HepG2 (cell line): ENCODE data around the gene LUC7L. TPM values are rescaled to one million over a fixed set of nuclear protein-coding genes. Genes with fewer than 3 reads are reported as not detected.

Source experiments
- ATAC-seq: fragments of 200-7000 bp; cut with Tn5 transposase; 3 replicates; pipeline ENCODE4 v1.9.1; 2020; ENCODE audit warnings: mild to moderate bottlenecking, moderate library complexity
- BruUV-seq: library from RNA; stranded (reverse); fragments of 400-500 nt; replicated peaks from 2 replicates; lab custom pipeline; 2021; lab: Mats Ljungman, UMichigan
- CTCF ChIA-PET: fragments of 300-600 bp; formaldehyde crosslinking; extraction: SDS; loops from one replicate; lab custom pipeline; 2021; ENCODE audit warnings: low total read pairs, inconsistent platforms, low intra/inter-chr PET ratio; lab: Yijun Ruan, JAX
- POLR2A ChIA-PET: fragments of 350-600 bp; sonication (Branson Sonifier 250); formaldehyde crosslinking; loops from one replicate; lab custom pipeline; 2020; ENCODE audit warnings: antibody characterized with exemption, inconsistent platforms; lab: Yijun Ruan, JAX
- DNase-seq: peaks from one replicate; pipeline ENCODE4 v3.0.0-alpha.2; 2015; ENCODE audit warnings: low spot score
- FAIRE-seq: peaks from 3 replicates; lab custom pipeline; 2011; peaks lifted over from hg19 to GRCh38; lab: Jason Lieb, UNC
- H2AFZ ChIP-seq: one replicate; pipeline ENCODE4 v1.6.1; 2011; ENCODE audit warnings: low read length, inconsistent platforms
- H3K27ac ChIP-seq: fragments of 300-600 bp; 3 replicates; pipeline ENCODE4 v1.8.0; 2011; ENCODE audit warnings: mixed run types, mild to moderate bottlenecking, mixed read lengths, low read length, inconsistent platforms; ENCODE audit not compliant: insufficient read depth; ENCODE audit errors: extremely low read length
- H3K27me3 ChIP-seq, 2 experiments: fragments of 200-600 bp in 1 of 2; 2 replicates in 1 of 2; 3 replicates in 1 of 2; pipeline versions ENCODE4 v1.6.0 to v1.8.0; 2011; ENCODE audit warnings: low read length in 2 of 2, mild to moderate bottlenecking in 2 of 2, moderate library complexity in 2 of 2, inconsistent platforms in 1 of 2; ENCODE audit not compliant: insufficient read depth in 2 of 2, control insufficient read depth in 1 of 2
- H3K36me3 ChIP-seq, 2 experiments: fragments of 200-600 bp in 1 of 2; replicated peaks in 1 of 2; 2 replicates in 1 of 2; 3 replicates in 1 of 2; pipeline versions ENCODE4 v1.5.1 to v1.8.0; 2011; ENCODE audit warnings: low read length in 2 of 2, inconsistent platforms in 1 of 2; ENCODE audit not compliant: insufficient read depth in 2 of 2, control insufficient read depth in 1 of 2
- H3K4me1 ChIP-seq: 2 replicates; pipeline ENCODE4 v1.5.1; 2012; ENCODE audit warnings: low read length, inconsistent platforms; ENCODE audit not compliant: insufficient read depth
- H3K4me2 ChIP-seq: 2 replicates; pipeline ENCODE4 v1.6.0; 2011; ENCODE audit warnings: low read depth, low read length, inconsistent platforms
- H3K4me3 ChIP-seq, 3 experiments: fragments of 200-600 bp in 1 of 3; sonication (generic), shearing (Covaris generic) in 1 of 3; replicated peaks in 1 of 3; 2 replicates each; pipeline ENCODE4 v1.5.1; 2011 to 2016; ENCODE audit warnings: low read length in 3 of 3, inconsistent platforms in 2 of 3, low read depth in 2 of 3, mild to moderate bottlenecking in 2 of 3, control low read depth in 1 of 3, mixed read lengths in 1 of 3; ENCODE audit not compliant: insufficient read depth in 1 of 3
- H3K79me2 ChIP-seq: one replicate; pipeline ENCODE4 v1.6.1; 2011; ENCODE audit warnings: low read length, inconsistent platforms; ENCODE audit not compliant: insufficient read depth
- H3K9ac ChIP-seq: 2 replicates; pipeline ENCODE4 v1.6.0; 2011; ENCODE audit warnings: mild to moderate bottlenecking, low read depth, low read length, inconsistent platforms; ENCODE audit not compliant: insufficient read depth
- H3K9me3 ChIP-seq: 2 replicates; pipeline ENCODE4 v1.5.1; 2012; ENCODE audit warnings: mild to moderate bottlenecking, low read length
- H4K20me1 ChIP-seq: 2 replicates; pipeline ENCODE4 v1.6.0; 2011; ENCODE audit warnings: inconsistent platforms, mild to moderate bottlenecking, low read length, moderate library complexity; ENCODE audit not compliant: insufficient read depth
- IRF2 ChIP-seq: IDR thresholded peaks from 2 replicates; pipeline ENCODE4 v1.6.1; 2018; ENCODE audit warnings: missing genetic modification reagents, missing compliant biosample characterization
- MXI1 ChIP-seq: IDR thresholded peaks from 3 replicates; pipeline ENCODE4 v1.6.1; 2012; ENCODE audit warnings: low read depth, low read length, inconsistent platforms, borderline replicate concordance
- NFE2 ChIP-seq: sonication (generic); formaldehyde crosslinking; IDR thresholded peaks from 2 replicates; pipeline ENCODE4 v1.4.0; 2020; ENCODE audit warnings: missing genetic modification reagents
- TGIF2 ChIP-seq: IDR thresholded peaks from 2 replicates; pipeline ENCODE4 v1.6.1; 2016; ENCODE audit warnings: control low read depth, missing compliant biosample characterization
- ZNF615 ChIP-seq: sonication (generic); formaldehyde crosslinking; IDR thresholded peaks from 2 replicates; pipeline ENCODE4 v1.5.0; 2020; ENCODE audit warnings: mild to moderate bottlenecking, missing genetic modification reagents, borderline replicate concordance
- ZNF761 ChIP-seq: sonication (generic); formaldehyde crosslinking; conservative IDR thresholded peaks from 2 replicates; pipeline ENCODE4 v1.4.0; 2020; ENCODE audit warnings: mild to moderate bottlenecking, missing genetic modification reagents
- WGBS: methylation state at CpG from one replicate; pipeline ENCODE4 v1.1.6; 2017; ENCODE audit warnings: low lambda C conversion rate; 5-methylcytosine and 5-hydroxymethylcytosine counted together
- in situ Hi-C: cut with HindIII; loops from 2 replicates; pipeline ENCODE4 v1.10.0; 2017; ENCODE audit warnings: low pct_unique_long_range_greater_than_20kb; ENCODE audit not compliant: extremely low pct_ligation_motif_present
- intact Hi-C: fragments of 100-400 bp; cut with micrococcal nuclease; formaldehyde crosslinking; loops from one replicate; pipeline ENCODE4 v1.10.0; 2022; ENCODE audit not compliant: unreplicated experiment
- polyA plus RNA-seq, 8 experiments: library from polyadenylated mRNA; depleted of rRNA in 3 of 8; stranded (reverse) in 7 of 8; unstranded in 1 of 8; fragments of >200 nt; fragmentation: Illumina TruSeq in 4 of 8; extraction: Trizol in 4 of 8; gene quantifications; 2 replicates each; pipeline versions ENCODE4 v1.2.1 to v1.2.3, GENCODE V29; 2011 to 2016; ENCODE audit warnings: low read depth in 4 of 8, missing spikeins in 1 of 8, mixed read lengths in 1 of 8; ENCODE audit not compliant: insufficient read depth in 1 of 8
- total RNA-seq, 5 experiments: library from RNA; depleted of rRNA; stranded (reverse); fragments of >200 nt; fragmentation: Illumina TruSeq; extraction: Trizol; gene quantifications; 2 replicates each; pipeline ENCODE4 v1.2.3, GENCODE V29; 2016; ENCODE audit warnings: low read depth in 1 of 5
- TF ChIP-seq, protein P1 (sequence below): conservative IDR thresholded peaks from 2 replicates; pipeline ENCODE4 v1.6.1; 2018; ENCODE audit warnings: missing genetic modification reagents
- TF ChIP-seq, protein P2 (sequence below): sonication (generic); formaldehyde crosslinking; IDR thresholded peaks from 2 replicates; pipeline ENCODE4 v1.8.0; 2022; ENCODE audit warnings: missing genetic modification reagents, mild to moderate bottlenecking, inconsistent platforms, borderline replicate concordance
- TF ChIP-seq, protein P3 (sequence below): sonication (generic); formaldehyde crosslinking; IDR thresholded peaks from 2 replicates; pipeline ENCODE4 v1.4.0; 2020; ENCODE audit warnings: mild to moderate bottlenecking, missing genetic modification reagents
- TF ChIP-seq, protein P4 (sequence below): sonication (generic); formaldehyde crosslinking; IDR thresholded peaks from 2 replicates; pipeline ENCODE4 v1.5.0; 2020; ENCODE audit warnings: missing genetic modification reagents, mild to moderate bottlenecking, borderline replicate concordance
- TF ChIP-seq, protein P5 (sequence below), 2 experiments: sonication (generic) in 1 of 2; formaldehyde crosslinking in 1 of 2; IDR thresholded peaks; 2 replicates each; pipeline versions ENCODE4 v1.4.0 to v1.6.1; 2016 to 2020; ENCODE audit warnings: borderline replicate concordance in 1 of 2, low read depth in 1 of 2, mild to moderate bottlenecking in 1 of 2, missing genetic modification reagents in 1 of 2

LUC7L gene
- total and polyA plus RNA-seq, 2 of the 13 experiments (the other 11 are each of a cell fraction or from before 2014, with no cell fraction given), result 48.7 to 56.9 TPM

DNA sequence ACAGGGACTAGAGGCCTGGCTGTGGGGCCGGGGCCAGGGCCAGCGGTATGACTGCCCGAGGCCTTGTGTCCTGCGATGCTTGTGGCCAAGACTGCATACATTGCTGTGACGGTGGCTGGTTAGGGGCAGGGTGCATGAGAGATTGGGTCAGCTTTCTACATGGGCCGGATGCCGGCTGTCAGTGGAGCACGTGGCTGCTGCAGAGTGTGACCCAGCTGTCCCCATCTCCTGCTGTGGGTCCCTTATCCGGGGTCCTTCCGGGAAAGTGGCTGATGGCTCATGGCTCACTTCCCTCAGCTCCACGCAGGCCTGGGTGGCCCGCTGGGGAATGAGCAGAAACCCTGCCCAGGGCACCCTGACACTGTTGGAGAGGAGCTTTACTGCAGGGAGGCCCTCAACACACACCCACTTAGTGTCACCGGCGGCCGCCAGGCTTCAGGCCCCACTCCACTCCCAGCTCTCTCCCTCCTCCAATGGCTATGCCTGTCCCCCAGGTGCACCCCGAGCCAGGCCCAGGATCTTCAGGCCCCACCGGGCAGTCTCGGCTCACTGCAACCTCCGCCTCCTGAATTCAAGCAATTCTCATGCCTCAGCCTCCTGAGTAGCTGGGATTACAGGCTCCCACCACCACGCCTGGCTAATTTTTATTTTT, 47.3 kb upstream of the LUC7L start (continued):
- TF ChIP-seq ZNF761 (CRISPR knock-in tag) (no peak), MXI1 (peak; percentile 61; the same call in 1 of the 3 replicates), IRF2 (CRISPR knock-in tag) (no peak), NFE2 (CRISPR knock-in tag) (no peak), TGIF2 (CRISPR knock-in tag) (peak; percentile 47; the same call in 1 of the 2 replicates)
- TF ChIP-seq, protein P1, sequence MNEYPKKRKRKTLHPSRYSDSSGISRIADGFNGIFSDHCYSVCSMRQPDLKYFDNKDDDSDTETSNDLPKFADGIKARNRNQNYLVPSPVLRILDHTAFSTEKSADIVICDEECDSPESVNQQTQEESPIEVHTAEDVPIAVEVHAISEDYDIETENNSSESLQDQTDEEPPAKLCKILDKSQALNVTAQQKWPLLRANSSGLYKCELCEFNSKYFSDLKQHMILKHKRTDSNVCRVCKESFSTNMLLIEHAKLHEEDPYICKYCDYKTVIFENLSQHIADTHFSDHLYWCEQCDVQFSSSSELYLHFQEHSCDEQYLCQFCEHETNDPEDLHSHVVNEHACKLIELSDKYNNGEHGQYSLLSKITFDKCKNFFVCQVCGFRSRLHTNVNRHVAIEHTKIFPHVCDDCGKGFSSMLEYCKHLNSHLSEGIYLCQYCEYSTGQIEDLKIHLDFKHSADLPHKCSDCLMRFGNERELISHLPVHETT (CRISPR knock-in tag), result no peak
- TF ChIP-seq, protein P2, sequence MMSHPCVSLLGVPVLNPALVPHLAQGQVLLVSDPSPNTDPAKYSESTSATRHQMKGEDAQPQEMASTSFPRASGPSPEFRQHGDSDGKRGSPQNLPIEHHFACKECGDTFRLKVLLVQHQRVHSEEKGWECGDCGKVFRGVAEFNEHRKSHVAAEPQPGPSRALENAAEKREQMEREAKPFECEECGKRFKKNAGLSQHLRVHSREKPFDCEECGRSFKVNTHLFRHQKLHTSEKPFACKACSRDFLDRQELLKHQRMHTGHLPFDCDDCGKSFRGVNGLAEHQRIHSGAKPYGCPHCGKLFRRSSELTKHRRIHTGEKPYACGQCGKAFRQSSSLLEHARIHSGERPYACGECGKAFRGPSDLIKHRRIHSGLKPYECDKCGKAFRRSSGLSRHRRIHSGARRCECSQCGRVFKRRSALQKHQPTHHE (CRISPR knock-in tag), result no peak

DNA sequence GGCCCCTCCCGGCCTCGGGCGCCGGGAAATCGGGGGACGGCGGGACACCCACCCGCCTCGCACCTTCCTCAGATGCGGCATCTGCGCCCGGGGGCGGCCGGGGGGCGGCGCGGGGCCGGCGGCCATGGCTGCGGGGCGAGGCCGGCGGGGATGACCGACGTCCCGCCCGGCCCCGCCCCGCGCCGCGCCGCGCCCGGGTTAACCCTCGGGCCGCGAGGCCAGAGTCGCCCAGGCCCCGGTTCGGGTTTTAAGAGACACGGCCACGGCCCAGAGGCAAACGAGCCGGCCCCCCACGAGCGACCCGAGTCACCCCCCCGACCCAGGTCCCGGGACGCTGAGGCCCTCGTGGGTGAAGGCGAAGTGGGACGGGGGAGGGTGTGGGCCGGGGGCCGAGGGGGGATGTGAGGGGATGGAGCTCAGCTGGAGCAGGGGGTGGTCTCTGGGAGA, 46.6 kb upstream of the LUC7L start, which contains the start of gene RGS11:
Gene RGS11 (minus strand): TSS at position 159 of the 447 bp plus-strand sequence. CDS start 33 bp downstream, at position 126.
- no peak for FAIRE-seq
- in situ Hi-C loops (no loop called here), intact Hi-C loops (no loop called here)
- H3K9ac ChIP-seq, result no peak within 1 kb of the TSS
- H3K4me3 ChIP-seq, result peak within 1 kb of the TSS in 2 of 3 experiments; percentile 42 to 59; a peak in 3 of 6 replicates
- ChIA-PET CTCF (no interaction called here), POLR2A (interaction anchor here (0.6 kb wide), 1 partner anchor 77 kb away, joined by 3 read pairs; the partner anchor contains the start of gene AXIN1)
- H3K27ac ChIP-seq, result no peak within 1 kb of the TSS
- TF ChIP-seq, protein P3, sequence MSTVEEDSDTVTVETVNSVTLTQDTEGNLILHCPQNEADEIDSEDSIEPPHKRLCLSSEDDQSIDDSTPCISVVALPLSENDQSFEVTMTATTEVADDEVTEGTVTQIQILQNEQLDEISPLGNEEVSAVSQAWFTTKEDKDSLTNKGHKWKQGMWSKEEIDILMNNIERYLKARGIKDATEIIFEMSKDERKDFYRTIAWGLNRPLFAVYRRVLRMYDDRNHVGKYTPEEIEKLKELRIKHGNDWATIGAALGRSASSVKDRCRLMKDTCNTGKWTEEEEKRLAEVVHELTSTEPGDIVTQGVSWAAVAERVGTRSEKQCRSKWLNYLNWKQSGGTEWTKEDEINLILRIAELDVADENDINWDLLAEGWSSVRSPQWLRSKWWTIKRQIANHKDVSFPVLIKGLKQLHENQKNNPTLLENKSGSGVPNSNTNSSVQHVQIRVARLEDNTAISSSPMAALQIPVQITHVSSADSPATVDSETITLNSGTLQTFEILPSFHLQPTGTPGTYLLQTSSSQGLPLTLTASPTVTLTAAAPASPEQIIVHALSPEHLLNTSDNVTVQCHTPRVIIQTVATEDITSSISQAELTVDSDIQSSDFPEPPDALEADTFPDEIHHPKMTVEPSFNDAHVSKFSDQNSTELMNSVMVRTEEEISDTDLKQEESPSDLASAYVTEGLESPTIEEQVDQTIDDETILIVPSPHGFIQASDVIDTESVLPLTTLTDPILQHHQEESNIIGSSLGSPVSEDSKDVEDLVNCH (CRISPR knock-in tag), result no peak
- TF ChIP-seq, protein P4, sequence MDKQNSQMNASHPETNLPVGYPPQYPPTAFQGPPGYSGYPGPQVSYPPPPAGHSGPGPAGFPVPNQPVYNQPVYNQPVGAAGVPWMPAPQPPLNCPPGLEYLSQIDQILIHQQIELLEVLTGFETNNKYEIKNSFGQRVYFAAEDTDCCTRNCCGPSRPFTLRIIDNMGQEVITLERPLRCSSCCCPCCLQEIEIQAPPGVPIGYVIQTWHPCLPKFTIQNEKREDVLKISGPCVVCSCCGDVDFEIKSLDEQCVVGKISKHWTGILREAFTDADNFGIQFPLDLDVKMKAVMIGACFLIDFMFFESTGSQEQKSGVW, result no peak
- no peak for TF ChIP-seq ZNF615 (CRISPR knock-in tag)
- TF ChIP-seq, protein P5, sequence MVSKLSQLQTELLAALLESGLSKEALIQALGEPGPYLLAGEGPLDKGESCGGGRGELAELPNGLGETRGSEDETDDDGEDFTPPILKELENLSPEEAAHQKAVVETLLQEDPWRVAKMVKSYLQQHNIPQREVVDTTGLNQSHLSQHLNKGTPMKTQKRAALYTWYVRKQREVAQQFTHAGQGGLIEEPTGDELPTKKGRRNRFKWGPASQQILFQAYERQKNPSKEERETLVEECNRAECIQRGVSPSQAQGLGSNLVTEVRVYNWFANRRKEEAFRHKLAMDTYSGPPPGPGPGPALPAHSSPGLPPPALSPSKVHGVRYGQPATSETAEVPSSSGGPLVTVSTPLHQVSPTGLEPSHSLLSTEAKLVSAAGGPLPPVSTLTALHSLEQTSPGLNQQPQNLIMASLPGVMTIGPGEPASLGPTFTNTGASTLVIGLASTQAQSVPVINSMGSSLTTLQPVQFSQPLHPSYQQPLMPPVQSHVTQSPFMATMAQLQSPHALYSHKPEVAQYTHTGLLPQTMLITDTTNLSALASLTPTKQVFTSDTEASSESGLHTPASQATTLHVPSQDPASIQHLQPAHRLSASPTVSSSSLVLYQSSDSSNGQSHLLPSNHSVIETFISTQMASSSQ (IDR thresholded peaks at IDR 0.05; ENCODE audit: low read depth), result no peak
- TF ChIP-seq, protein P5 (CRISPR knock-in tag; IDR thresholded peaks at IDR 0.05; ENCODE audit: borderline replicate concordance), result no peak
- H3K27me3 ChIP-seq, result peaks cover 12 to 70% of the 10 kb centered on the region in 2 experiments
- no TSS peak for BruUV-seq
- no peak within 1 kb of the TSS for H2AFZ ChIP-seq
- ATAC-seq, result no peak
- no peak for DNase-seq
- H3K36me3 ChIP-seq, result no peaks in the 10 kb centered on the region
- no peaks in the 10 kb centered on the region for H3K79me2 ChIP-seq
- H3K9me3 ChIP-seq, result no peaks in the 10 kb centered on the region
- H4K20me1 ChIP-seq, result no peaks in the 10 kb centered on the region
- peaks cover 24% of the 10 kb centered on the region for H3K4me1 ChIP-seq
- peak within 1 kb of the TSS; percentile 55 for H3K4me2 ChIP-seq
- 6% methylated on average over 39 of the region's 56 CpGs for WGBS
